Brain microvascular endothelial cell (primary cell): ENCODE results near the gene MAN1C1.

ENCODE experiments used
- DNase-seq: peaks from one replicate; pipeline ENCODE4 v3.0.0-alpha.2; 2020
- H3K27ac ChIP-seq: fragments of 250-450 bp; sonication (Bioruptor Pico); 2 replicates; pipeline ENCODE4 v1.5.1; 2020; ENCODE audit warnings: mild to moderate bottlenecking, moderate library complexity
- H3K27me3 ChIP-seq: fragments of 250-450 bp; sonication (Bioruptor Pico); replicated peaks from 2 replicates; pipeline ENCODE4 v1.5.1; 2020; ENCODE audit warnings: mild to moderate bottlenecking
- H3K36me3 ChIP-seq: fragments of 250-450 bp; sonication (Bioruptor Pico); replicated peaks from 2 replicates; pipeline ENCODE4 v1.5.1; 2020; ENCODE audit warnings: mild to moderate bottlenecking
- H3K4me3 ChIP-seq: 2 replicates; pipeline ENCODE4 v1.5.1; 2011; ENCODE audit warnings: low read depth, mild to moderate bottlenecking, control low read depth, low read length, moderate library complexity
- CTCF ChIP-seq: IDR thresholded peaks from 2 replicates; pipeline ENCODE4 v1.5.1; 2011; ENCODE audit warnings: low read depth, mild to moderate bottlenecking, moderate library complexity, low read length, control low read depth, inconsistent platforms; ENCODE audit errors: missing control alignments
- in situ Hi-C: cut with HindIII; loops from 2 replicates; pipeline ENCODE4 v1.10.0; 2017; ENCODE audit warnings: low sequenced_read_pairs, low pct_ligation_motif_present

Gene MAN1C1

GRCh38 chr1:25643929-25644328, 27.3 kb downstream of the MAN1C1 start:
- no peak overlapping the region for H3K27ac ChIP-seq
- H3K27me3 ChIP-seq: peaks cover 47% of the 10 kb centered on the region
- no peak for TF ChIP-seq CTCF
- DNase-seq: no peak
- H3K36me3 ChIP-seq: no peaks in the 10 kb centered on the region
- in situ Hi-C loops: no loop called here
- H3K4me3 ChIP-seq: no peak overlapping the region

DNA sequence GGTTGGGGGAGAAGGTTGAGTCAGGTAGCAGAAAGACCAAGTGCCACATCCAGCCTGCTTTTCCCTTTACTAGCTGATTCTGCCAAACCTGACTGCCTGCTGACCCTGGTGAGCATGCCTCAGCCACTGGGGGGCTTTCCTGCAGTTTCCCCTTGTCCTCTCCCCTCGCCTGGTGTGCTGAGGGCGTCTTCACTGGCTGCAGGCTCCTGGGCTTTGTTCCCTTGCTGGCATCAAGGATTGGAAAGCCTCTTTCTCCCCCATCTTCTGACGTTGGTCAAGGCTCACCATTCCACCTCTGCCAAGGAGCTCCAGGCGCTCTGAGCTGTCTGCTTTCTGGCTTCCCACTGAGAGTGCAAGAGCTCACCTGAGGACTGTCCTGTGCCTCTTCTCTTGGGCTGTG, 28.4 kb downstream of the MAN1C1 start:
- Histone ChIP-seq H3K27ac (no peak overlapping the region), H3K27me3 (peaks cover 45% of the 10 kb centered on the region), H3K4me3 (no peak overlapping the region), H3K36me3 (no peaks in the 10 kb centered on the region)
- in situ Hi-C loops: no loop called here
- no peak for DNase-seq
- TF ChIP-seq CTCF: no peak

GRCh38 chr1:25645637-25646400, 29.2 kb downstream of the MAN1C1 start:
- H3K27ac ChIP-seq: no peak overlapping the region
- H3K27me3 ChIP-seq: peaks cover 36% of the 10 kb centered on the region
- TF ChIP-seq CTCF: no peak
- H3K4me3 ChIP-seq: no peak overlapping the region
- no peaks in the 10 kb centered on the region for H3K36me3 ChIP-seq
- DNase-seq: no peak
- in situ Hi-C loops: no loop called here

GRCh38 chr1:25647106-25647505, 30.5 kb downstream of the MAN1C1 start:
- Histone ChIP-seq H3K27ac (no peak overlapping the region), H3K27me3 (peaks cover 28% of the 10 kb centered on the region), H3K36me3 (no peaks in the 10 kb centered on the region), H3K4me3 (no peak overlapping the region)
- TF ChIP-seq CTCF: no peak
- no peak for DNase-seq
- in situ Hi-C loops: no loop called here

DNA sequence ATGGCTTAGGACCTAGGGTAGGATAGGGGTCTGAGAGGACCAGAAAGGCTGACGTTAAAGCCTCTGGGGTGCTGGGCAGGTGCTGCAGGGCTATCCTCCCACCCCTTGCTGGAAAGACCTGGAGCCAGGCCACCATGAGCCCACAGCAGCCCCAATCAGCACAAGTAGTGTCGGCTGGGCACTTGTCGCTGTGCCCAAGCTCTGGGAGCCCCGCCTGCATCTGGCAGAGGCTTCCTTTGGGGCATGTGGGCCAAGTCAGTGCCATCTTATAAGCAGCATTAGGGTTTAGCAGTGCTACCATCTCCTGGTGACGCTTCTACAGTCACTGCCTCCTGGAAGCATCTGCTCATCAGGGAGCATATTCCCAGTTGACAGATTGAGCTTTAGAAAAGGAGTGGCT, 31.3 kb downstream of the MAN1C1 start:
- Histone ChIP-seq H3K27ac (no peak overlapping the region), H3K27me3 (peaks cover 28% of the 10 kb centered on the region), H3K36me3 (no peaks in the 10 kb centered on the region), H3K4me3 (no peak overlapping the region)
- in situ Hi-C loops: no loop called here
- TF ChIP-seq CTCF: no peak
- DNase-seq: no peak
